Fibroblast of the conjunctiva (primary cell): ENCODE measurements around the gene SLC4A8.
"Not testable (repeated sequence)": the region's sequence is repeated elsewhere in the genome, so short reads cannot be mapped to it uniquely, and the experiment has no call there.

ENCODE experiments used
- DNase-seq: peaks from one replicate; pipeline ENCODE4 v3.0.0-alpha.2; 2010; ENCODE audit warnings: low read depth

SLC4A8 gene

GRCh38 chr12:51429700-51430099 lies 5.1 kb downstream of the SLC4A8 start:
- no peak for DNase-seq

GRCh38 chr12:51430196-51430895 lies 5.7 kb downstream of the SLC4A8 start:
- no peak for DNase-seq

- DNase-seq = no peak
Measured at GRCh38 chr12:51432921-51433320, 8.3 kb downstream of the SLC4A8 start.

GRCh38 chr12:51434305-51434704 lies 9.7 kb downstream of the SLC4A8 start:
- no peak for DNase-seq

- no peak for DNase-seq
Measured at GRCh38 chr12:51437431-51437830, 12.8 kb downstream of the SLC4A8 start.

- no peak for DNase-seq
Measured at GRCh38 chr12:51439330-51439729, 14.7 kb downstream of the SLC4A8 start.

- DNase-seq = no peak
Measured at GRCh38 chr12:51441583-51441982, 17.0 kb downstream of the SLC4A8 start.

GRCh38 chr12:51442324-51442723 lies 17.7 kb downstream of the SLC4A8 start:
- DNase-seq = no peak

- DNase-seq = no peak
Measured at GRCh38 chr12:51443573-51443972, 18.9 kb downstream of the SLC4A8 start.

GRCh38 chr12:51448618-51449256 lies 24.1 kb downstream of the SLC4A8 start:
- no peak for DNase-seq

GRCh38 chr12:51449580-51450246 lies 25.1 kb downstream of the SLC4A8 start:
- no peak for DNase-seq

- no peak for DNase-seq
Measured at GRCh38 chr12:51450333-51450732, 25.7 kb downstream of the SLC4A8 start.

GRCh38 chr12:51450806-51451205 lies 26.2 kb downstream of the SLC4A8 start:
- DNase-seq = no peak

GRCh38 chr12:51454016-51454415 lies 29.4 kb downstream of the SLC4A8 start:
- not testable (repeated sequence) for DNase-seq

GRCh38 chr12:51455050-51455449 lies 30.4 kb downstream of the SLC4A8 start:
- not testable (repeated sequence) for DNase-seq

- no peak for DNase-seq
Measured at GRCh38 chr12:51458635-51459034, 34.0 kb downstream of the SLC4A8 start.

GRCh38 chr12:51460519-51460918 lies 35.9 kb downstream of the SLC4A8 start:
- DNase-seq = no peak

GRCh38 chr12:51465491-51465890 lies 40.9 kb downstream of the SLC4A8 start:
- no peak for DNase-seq

- no peak for DNase-seq
Measured at GRCh38 chr12:51470116-51470515, 45.5 kb downstream of the SLC4A8 start.

GRCh38 chr12:51471111-51471864 lies 46.7 kb downstream of the SLC4A8 start:
- DNase-seq = no peak

- DNase-seq = no peak
Measured at GRCh38 chr12:51472984-51473383, 48.4 kb downstream of the SLC4A8 start.

- no peak for DNase-seq
Measured at GRCh38 chr12:51473947-51474346, 49.3 kb downstream of the SLC4A8 start.

GRCh38 chr12:51475543-51475942 lies 50.9 kb downstream of the SLC4A8 start:
- no peak for DNase-seq
